WI38 (cell line): Measurements from ENCODE around the gene ERBB2.

ENCODE experiments used
- H3K4me3 ChIP-seq: 2 replicates; pipeline ENCODE4 v1.5.1; 2011; ENCODE audit warnings: low read depth, mild to moderate bottlenecking, control low read depth, low read length
- TF ChIP-seq, protein P1 (sequence below): IDR thresholded peaks from 2 replicates; pipeline ENCODE4 v1.5.1; 2012; ENCODE audit warnings: low read depth, mild to moderate bottlenecking, control low read depth, low read length

The ERBB2 gene

GRCh38 chr17:39672522-39673334, 27.1 kb upstream of the ERBB2 start:
- TF ChIP-seq, protein P1, sequence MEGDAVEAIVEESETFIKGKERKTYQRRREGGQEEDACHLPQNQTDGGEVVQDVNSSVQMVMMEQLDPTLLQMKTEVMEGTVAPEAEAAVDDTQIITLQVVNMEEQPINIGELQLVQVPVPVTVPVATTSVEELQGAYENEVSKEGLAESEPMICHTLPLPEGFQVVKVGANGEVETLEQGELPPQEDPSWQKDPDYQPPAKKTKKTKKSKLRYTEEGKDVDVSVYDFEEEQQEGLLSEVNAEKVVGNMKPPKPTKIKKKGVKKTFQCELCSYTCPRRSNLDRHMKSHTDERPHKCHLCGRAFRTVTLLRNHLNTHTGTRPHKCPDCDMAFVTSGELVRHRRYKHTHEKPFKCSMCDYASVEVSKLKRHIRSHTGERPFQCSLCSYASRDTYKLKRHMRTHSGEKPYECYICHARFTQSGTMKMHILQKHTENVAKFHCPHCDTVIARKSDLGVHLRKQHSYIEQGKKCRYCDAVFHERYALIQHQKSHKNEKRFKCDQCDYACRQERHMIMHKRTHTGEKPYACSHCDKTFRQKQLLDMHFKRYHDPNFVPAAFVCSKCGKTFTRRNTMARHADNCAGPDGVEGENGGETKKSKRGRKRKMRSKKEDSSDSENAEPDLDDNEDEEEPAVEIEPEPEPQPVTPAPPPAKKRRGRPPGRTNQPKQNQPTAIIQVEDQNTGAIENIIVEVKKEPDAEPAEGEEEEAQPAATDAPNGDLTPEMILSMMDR = no peak; the same call in 1 of the 2 replicates
- H3K4me3 ChIP-seq = no peak overlapping the region

GRCh38 chr17:39673335-39674081, 26.4 kb upstream of the ERBB2 start:
- H3K4me3 ChIP-seq = no peak overlapping the region
- TF ChIP-seq, protein P1 = no peak

DNA sequence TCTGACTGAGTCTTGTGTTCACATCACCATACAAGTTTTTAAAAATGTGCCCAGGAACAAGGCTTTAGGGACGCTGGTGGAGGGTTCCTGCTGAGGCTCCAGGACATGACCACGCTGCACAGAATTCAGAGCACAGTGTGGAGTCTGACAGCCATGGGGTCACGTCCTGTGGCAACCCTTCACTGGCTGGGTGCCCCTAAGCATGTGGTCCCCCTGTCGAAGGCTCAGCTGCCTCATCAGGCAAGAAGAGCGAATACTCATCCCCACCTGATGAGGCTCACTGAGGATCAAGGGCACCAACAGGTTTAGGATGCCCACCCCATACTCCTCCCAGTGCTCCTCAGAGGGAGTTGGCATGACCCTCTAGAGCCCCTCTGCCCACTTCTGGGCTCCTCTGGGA, 25.7 kb upstream of the ERBB2 start:
- H3K4me3 ChIP-seq = no peak overlapping the region
- TF ChIP-seq, protein P1 = no peak

- H3K4me3 ChIP-seq = no peak overlapping the region
- TF ChIP-seq, protein P1 = no peak
Measured at GRCh38 chr17:39674702-39675389, 25.0 kb upstream of the ERBB2 start.

DNA sequence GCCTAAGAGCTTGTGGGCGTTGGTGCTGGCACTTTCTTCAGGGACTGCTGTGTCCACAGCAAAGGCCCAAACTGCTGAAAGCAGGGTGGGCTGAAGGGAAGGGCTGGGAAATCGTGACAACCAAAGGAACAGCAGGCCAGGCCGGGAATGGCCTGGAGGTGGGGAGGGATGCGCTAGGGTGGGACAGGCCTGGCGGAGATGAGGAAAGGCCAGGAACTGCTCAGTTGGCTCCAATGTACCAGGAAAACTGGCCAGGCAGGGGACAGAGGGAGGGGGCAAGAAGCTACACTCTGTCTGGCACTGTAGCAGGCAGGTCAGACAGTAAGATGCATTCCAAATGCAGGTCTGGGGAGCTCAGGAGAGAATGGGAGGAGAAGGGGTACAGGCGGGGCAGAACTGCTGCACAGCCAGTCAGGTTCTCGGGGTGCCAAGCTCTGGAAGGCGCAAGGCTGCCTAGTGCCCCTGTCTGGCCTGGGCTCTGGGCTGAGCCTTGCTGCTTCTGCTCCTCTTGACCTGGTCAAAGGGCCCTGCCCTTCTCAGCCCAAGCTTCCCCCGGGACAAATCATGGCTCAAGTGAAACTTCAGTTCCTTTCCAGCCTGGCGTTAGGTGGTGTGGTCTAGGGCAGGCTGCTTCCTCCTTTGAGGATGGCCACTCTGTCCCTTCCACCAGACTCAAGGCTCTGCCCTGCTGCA, 24.3 kb upstream of the ERBB2 start:
- no peak overlapping the region for H3K4me3 ChIP-seq
- TF ChIP-seq, protein P1 = no peak

GRCh38 chr17:39676198-39676819, 23.6 kb upstream of the ERBB2 start:
- no peak overlapping the region for H3K4me3 ChIP-seq
- TF ChIP-seq, protein P1 = no peak
